Type B pancreatic cell (in vitro differentiated cells): ENCODE measurements around the gene SEC22C. TPM values are rescaled to one million over a fixed set of nuclear protein-coding genes. Genes with fewer than 3 reads are reported as not detected.

Source experiments
- DNase-seq: peaks from one replicate; pipeline ENCODE4 v3.0.0; 2021; ENCODE audit warnings: mixed read lengths; ENCODE audit not compliant: unreplicated experiment; ENCODE audit errors: extremely low spot score
- H3K27ac Mint-ChIP-seq: 2 replicates; pipeline ENCODE4 v1.8.0; 2021; ENCODE audit warnings: mild to moderate bottlenecking, mixed read lengths
- H3K27me3 Mint-ChIP-seq: 2 replicates; pipeline ENCODE4 v1.8.0; 2021; ENCODE audit warnings: mixed read lengths
- H3K36me3 Mint-ChIP-seq: 2 replicates; pipeline ENCODE4 v1.8.0; 2021; ENCODE audit warnings: mixed read lengths
- H3K4me1 Mint-ChIP-seq: one replicate; pipeline ENCODE4 v1.8.0; 2021; ENCODE audit warnings: mixed read lengths; ENCODE audit not compliant: unreplicated experiment
- H3K4me3 Mint-ChIP-seq: 2 replicates; pipeline ENCODE4 v1.8.0; 2021; ENCODE audit warnings: mild to moderate bottlenecking, mixed read lengths
- H3K9me3 Mint-ChIP-seq: 2 replicates; pipeline ENCODE4 v1.8.0; 2021; ENCODE audit warnings: mixed read lengths
- total RNA-seq: library from RNA; stranded (reverse); gene quantifications from 2 replicates; pipeline ENCODE4 v1.2.1, GENCODE V29; 2021; ENCODE audit warnings: low replicate concordance
- TF ChIP-seq, protein P1 (sequence below): fragments of 200-600 bp; sonication (generic); conservative IDR thresholded peaks from 2 replicates; pipeline ENCODE4 v1.5.0; 2021; ENCODE audit warnings: antibody characterized with exemption, mild to moderate bottlenecking

SEC22C gene
- total RNA-seq, 1 donor from 2014 or later, result 38.1 TPM

- H3K4me1 Mint-ChIP-seq, result peaks cover 8% of the 10 kb centered on the region
- peaks cover 69% of the 10 kb centered on the region for H3K27me3 Mint-ChIP-seq
- no peak within 1 kb of the TSS for H3K27ac Mint-ChIP-seq
- H3K9me3 Mint-ChIP-seq, result no peaks in the 10 kb centered on the region
- H3K4me3 Mint-ChIP-seq, result peak within 1 kb of the TSS; percentile 90
- DNase-seq, result peak; percentile 83
- no peaks in the 10 kb centered on the region for H3K36me3 Mint-ChIP-seq
- TF ChIP-seq, protein P1, sequence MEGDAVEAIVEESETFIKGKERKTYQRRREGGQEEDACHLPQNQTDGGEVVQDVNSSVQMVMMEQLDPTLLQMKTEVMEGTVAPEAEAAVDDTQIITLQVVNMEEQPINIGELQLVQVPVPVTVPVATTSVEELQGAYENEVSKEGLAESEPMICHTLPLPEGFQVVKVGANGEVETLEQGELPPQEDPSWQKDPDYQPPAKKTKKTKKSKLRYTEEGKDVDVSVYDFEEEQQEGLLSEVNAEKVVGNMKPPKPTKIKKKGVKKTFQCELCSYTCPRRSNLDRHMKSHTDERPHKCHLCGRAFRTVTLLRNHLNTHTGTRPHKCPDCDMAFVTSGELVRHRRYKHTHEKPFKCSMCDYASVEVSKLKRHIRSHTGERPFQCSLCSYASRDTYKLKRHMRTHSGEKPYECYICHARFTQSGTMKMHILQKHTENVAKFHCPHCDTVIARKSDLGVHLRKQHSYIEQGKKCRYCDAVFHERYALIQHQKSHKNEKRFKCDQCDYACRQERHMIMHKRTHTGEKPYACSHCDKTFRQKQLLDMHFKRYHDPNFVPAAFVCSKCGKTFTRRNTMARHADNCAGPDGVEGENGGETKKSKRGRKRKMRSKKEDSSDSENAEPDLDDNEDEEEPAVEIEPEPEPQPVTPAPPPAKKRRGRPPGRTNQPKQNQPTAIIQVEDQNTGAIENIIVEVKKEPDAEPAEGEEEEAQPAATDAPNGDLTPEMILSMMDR, result no peak
Observed at GRCh38 chr3:42502429-42503250, 79.1 kb downstream of the SEC22C start, which contains the start of gene VIPR1. Gene VIPR1, plus strand, starts transcription at chr3:42502643. Its CDS starts 93 bp downstream, at chr3:42502736.

DNA sequence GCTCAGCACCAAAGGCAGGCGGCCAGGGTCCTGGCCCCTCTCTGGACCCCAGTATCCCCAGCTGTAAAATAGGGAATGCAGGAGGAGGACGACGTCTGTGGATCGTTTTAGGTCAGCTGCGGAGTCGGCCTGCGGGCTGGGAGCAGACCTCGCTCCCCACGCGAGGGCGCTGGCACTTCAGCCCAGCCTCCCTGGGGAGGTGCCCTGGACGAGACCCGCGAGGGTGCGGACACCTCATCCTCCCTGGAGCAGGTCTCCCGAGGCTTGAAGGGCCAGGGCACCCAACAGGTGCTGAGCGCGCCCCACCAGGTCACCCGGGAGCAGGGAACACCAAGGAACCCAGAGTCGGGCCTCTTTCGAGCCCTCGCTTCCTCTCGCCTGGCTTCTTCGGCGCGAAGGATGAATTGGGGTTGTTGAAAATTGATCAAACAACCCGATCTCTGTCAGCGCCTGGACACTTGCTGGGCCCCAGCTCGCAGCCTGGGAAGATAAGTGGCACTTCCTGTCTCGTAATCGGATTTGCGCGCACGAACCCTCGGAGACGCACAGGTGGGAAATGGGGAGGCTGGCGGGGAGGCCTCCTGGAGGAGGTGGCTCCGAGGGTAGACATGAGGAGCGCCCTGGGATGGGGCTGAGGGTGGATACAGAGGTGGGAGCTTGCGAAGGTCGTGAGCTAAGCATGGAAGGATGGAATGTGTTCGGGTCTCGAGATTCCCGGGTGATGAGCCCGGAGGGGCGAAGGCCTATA is 79.9 kb downstream of the SEC22C start:
- Mint-ChIP-seq H3K4me1 (peaks cover 10% of the 10 kb centered on the region), H3K27ac (no peak overlapping the region), H3K4me3 (peak overlapping the region; percentile 90), H3K9me3 (no peaks in the 10 kb centered on the region), H3K27me3 (peaks cover 70% of the 10 kb centered on the region), H3K36me3 (no peaks in the 10 kb centered on the region)
- DNase-seq, result peak; percentile 70
- TF ChIP-seq, protein P1, result peak; percentile 58

- H3K27me3 Mint-ChIP-seq, result peaks cover 75% of the 10 kb centered on the region
- peaks cover 12% of the 10 kb centered on the region for H3K4me1 Mint-ChIP-seq
- no peak overlapping the region for H3K27ac Mint-ChIP-seq
- H3K4me3 Mint-ChIP-seq, result peak overlapping the region; percentile 90
- H3K9me3 Mint-ChIP-seq, result no peaks in the 10 kb centered on the region
- TF ChIP-seq, protein P1, result no peak
- no peaks in the 10 kb centered on the region for H3K36me3 Mint-ChIP-seq
- DNase-seq, result peak; percentile 60
Observed at GRCh38 chr3:42501321-42501680, 80.5 kb downstream of the SEC22C start.

- H3K27ac Mint-ChIP-seq, result no peak overlapping the region
- TF ChIP-seq, protein P1, result no peak
- peak overlapping the region; percentile 90 for H3K4me3 Mint-ChIP-seq
- peaks cover 78% of the 10 kb centered on the region for H3K27me3 Mint-ChIP-seq
- no peaks in the 10 kb centered on the region for H3K36me3 Mint-ChIP-seq
- H3K9me3 Mint-ChIP-seq, result no peaks in the 10 kb centered on the region
- DNase-seq, result peak; percentile 27
- peaks cover 12% of the 10 kb centered on the region for H3K4me1 Mint-ChIP-seq
Observed at GRCh38 chr3:42500909-42501308, 80.9 kb downstream of the SEC22C start.

GRCh38 chr3:42500091-42500490 is 81.7 kb downstream of the SEC22C start:
- no peaks in the 10 kb centered on the region for H3K9me3 Mint-ChIP-seq
- peaks cover 12% of the 10 kb centered on the region for H3K4me1 Mint-ChIP-seq
- peak overlapping the region; percentile 90 for H3K4me3 Mint-ChIP-seq
- TF ChIP-seq, protein P1, result no peak
- H3K27me3 Mint-ChIP-seq, result peaks cover 78% of the 10 kb centered on the region
- H3K36me3 Mint-ChIP-seq, result no peaks in the 10 kb centered on the region
- no peak overlapping the region for H3K27ac Mint-ChIP-seq
- peak; percentile 34 for DNase-seq
